ENCODE data around the gene CALR3.
A peak's percentile ranks its signal among the peaks of the same experiment; 100 is the strongest.
"Not testable (repeated sequence)": the region's sequence is repeated elsewhere in the genome, so short reads cannot be mapped to it uniquely, and the experiment has no call there.

CALR3 gene

GRCh38 chr19:16482745-16483144 lies 13.2 kb downstream of the CALR3 start:
- no peak for DNase-seq

GRCh38 chr19:16477311-16477710 lies 18.7 kb downstream of the CALR3 start:
- no peak for DNase-seq

GRCh38 chr19:16476401-16476800 lies 19.6 kb downstream of the CALR3 start:
- no peak for DNase-seq

GRCh38 chr19:16473875-16474392 lies 22.0 kb downstream of the CALR3 start:
- no peak for DNase-seq

GRCh38 chr19:16472992-16473391 lies 23.0 kb downstream of the CALR3 start:
- DNase-seq: no peak

GRCh38 chr19:16472559-16472899 lies 23.4 kb downstream of the CALR3 start:
- not testable (repeated sequence) for DNase-seq

GRCh38 chr19:16470911-16471811 lies 24.8 kb downstream of the CALR3 start:
- peak in 1 of 2 donors; percentile 10 for DNase-seq

- no peak for DNase-seq
Measured at GRCh38 chr19:16470541-16470910, 25.4 kb downstream of the CALR3 start.

- no peak for DNase-seq
Measured at GRCh38 chr19:16467581-16467980, 28.4 kb downstream of the CALR3 start.

GRCh38 chr19:16466802-16467427 lies 29.1 kb downstream of the CALR3 start:
- not testable (repeated sequence) for DNase-seq

GRCh38 chr19:16465239-16465638 lies 30.7 kb downstream of the CALR3 start:
- DNase-seq: no peak

- no peak for DNase-seq
Measured at GRCh38 chr19:16463991-16464575, 31.9 kb downstream of the CALR3 start.

GRCh38 chr19:16463341-16463990 lies 32.5 kb downstream of the CALR3 start:
- no peak for DNase-seq

- DNase-seq: no peak
Measured at GRCh38 chr19:16462757-16463250, 33.2 kb downstream of the CALR3 start.

GRCh38 chr19:16461630-16462051 lies 34.3 kb downstream of the CALR3 start:
- no peak for DNase-seq

- DNase-seq: no peak
Measured at GRCh38 chr19:16460454-16460853, 35.5 kb downstream of the CALR3 start.

- DNase-seq: no peak
Measured at GRCh38 chr19:16459680-16460079, 36.3 kb downstream of the CALR3 start.

GRCh38 chr19:16458391-16459341 lies 37.3 kb downstream of the CALR3 start:
- no peak for DNase-seq

- no peak for DNase-seq
Measured at GRCh38 chr19:16457954-16458331, 38.0 kb downstream of the CALR3 start.

- no peak for DNase-seq
Measured at GRCh38 chr19:16457195-16457953, 38.6 kb downstream of the CALR3 start.

GRCh38 chr19:16456652-16457194 lies 39.2 kb downstream of the CALR3 start:
- DNase-seq: no peak

Data from CD4-positive, alpha-beta T cell treated with Interleukin-1 beta for 1 hour (primary cell).